ENCODE measurements around the gene ZNFX1. TPM values are rescaled to one million over a fixed set of nuclear protein-coding genes. Genes with fewer than 3 reads are reported as not detected.

Gene ZNFX1
- polyA plus RNA-seq, 2 of the 4 experiments (the other 2 are of a cell fraction) = 6.0 to 11.5 TPM

GRCh38 chr20:49277786-49278035 lies 146 bp downstream of the ZNFX1 start:
- WGBS (ENCODE audit: missing lambda C conversion rate) = 0% methylated on average over 19 of the region's 22 CpGs
- Histone ChIP-seq H3K4me3 (peak overlapping the region; percentile 92), H3K4me1 (peaks cover 28% of the 10 kb centered on the region), H3K27ac (peak overlapping the region; percentile 98), H3K4me2 (peak overlapping the region; percentile 83), H3K9me3 (no peaks in the 10 kb centered on the region)
- no peak for DNase-seq (ENCODE audit: low read depth in 1 of 2, low spot score in 1 of 2)
- POLR2A ChIA-PET = interaction anchor here (0.6 to 2.0 kb wide), 17 partner anchors 10 to 234 kb away, joined by 3 to 26 read pairs (median 3); partner anchors contain the start of gene DDX27
- no peak for ATAC-seq
- TF ChIP-seq CEBPB (IDR thresholded peaks at IDR 0.05) (no peak), E2F6 (IDR thresholded peaks at IDR 0.05; ENCODE audit: borderline replicate concordance, low read depth) (no peak), CBX8 (IDR thresholded peaks at IDR 0.05) (no peak), HMGXB4 (CRISPR knock-in tag; IDR thresholded peaks at IDR 0.05; ENCODE audit: borderline replicate concordance) (no peak), ZFP36 (IDR thresholded peaks at IDR 0.05; ENCODE audit: borderline replicate concordance, partially characterized antibody) (no peak), CTCF (IDR thresholded peaks at IDR 0.05) (no peak), RNF2 (IDR thresholded peaks at IDR 0.05; ENCODE audit: borderline replicate concordance, low read depth) (no peak), CHD2 (IDR thresholded peaks at IDR 0.05; ENCODE audit: low read length, partially characterized antibody) (no peak), POLR2AphosphoS2 (conservative IDR thresholded peaks at IDR 0.05; ENCODE audit: low read length) (no peak), NFE2L2 (conservative IDR thresholded peaks at IDR 0.05; ENCODE audit: low read length) (no peak), USF2 (IDR thresholded peaks at IDR 0.05) (no peak), TP53 (CRISPR knock-in tag; IDR thresholded peaks at IDR 0.05) (no peak), BHLHE40 (IDR thresholded peaks at IDR 0.05; ENCODE audit: low read depth, low read length) (no peak), ZC3H11A (IDR thresholded peaks at IDR 0.05) (no peak), EHF (CRISPR knock-in tag; IDR thresholded peaks at IDR 0.05) (no peak), NR3C1 (IDR thresholded peaks at IDR 0.05) (no peak)
- no peak for FAIRE-seq
- CTCF ChIA-PET = interaction anchor here (0.5 kb wide), 1 partner anchor 33 kb away, joined by 5 read pairs; no protein-coding TSS in a partner anchor

GRCh38 chr20:49276961-49277785 lies 684 bp downstream of the ZNFX1 start:
- no peak for TF ChIP-seq MAFK (IDR thresholded peaks at IDR 0.05; ENCODE audit: partially characterized antibody)
- TF ChIP-seq E2F6 (IDR thresholded peaks at IDR 0.05; ENCODE audit: borderline replicate concordance, low read depth) = no peak
- no peak for TF ChIP-seq GATA3 (IDR thresholded peaks at IDR 0.05; ENCODE audit: borderline replicate concordance)
- TF ChIP-seq EP300 (IDR thresholded peaks at IDR 0.05) = no peak
- no peak for TF ChIP-seq MAZ (IDR thresholded peaks at IDR 0.05; ENCODE audit: borderline replicate concordance, low read depth, low read length)
- no peak for TF ChIP-seq PHF8 (IDR thresholded peaks at IDR 0.05; ENCODE audit: borderline replicate concordance, low read depth)
- TF ChIP-seq FOSB (CRISPR knock-in tag; IDR thresholded peaks at IDR 0.05) = no peak
- no peak for TF ChIP-seq RFX5 (IDR thresholded peaks at IDR 0.05)
- Histone ChIP-seq H3K9me3 (no peaks in the 10 kb centered on the region), H3K4me2 (peak overlapping the region; percentile 83), H3K27ac (peak overlapping the region; percentile 98), H3K4me3 (peak overlapping the region; percentile 92), H3K4me1 (peaks cover 22% of the 10 kb centered on the region)
- 1% methylated on average over 17 of the region's 31 CpGs for WGBS (ENCODE audit: missing lambda C conversion rate)
- ChIA-PET POLR2A (interaction anchor here (0.6 to 2.0 kb wide), 18 partner anchors 10 to 233 kb away, joined by 3 to 26 read pairs (median 3); partner anchors contain the start of gene DDX27), CTCF (interaction anchor here (0.5 to 2.1 kb wide), 2 partner anchors 31 to 32 kb away, joined by 5 to 8 read pairs; no protein-coding TSS in a partner anchor)
- DNase-seq (ENCODE audit: low read depth in 1 of 2, low spot score in 1 of 2) (no peak), ATAC-seq (peak; percentile 2 to 12), FAIRE-seq (no peak)
